ENCODE results near the gene STARD7. TPM values are rescaled to one million over a fixed set of nuclear protein-coding genes. Genes with fewer than 3 reads are reported as not detected.

The STARD7 gene
- total and polyA plus RNA-seq, 9 of the 15 experiments (the other 6 are each of a cell fraction or from before 2014, with no cell fraction given): 90.9 to 196 (median 145) TPM

GRCh38 chr2:96146153-96146880 is 62.3 kb downstream of the STARD7 start:
- peaks cover 0 to 6% of the 10 kb centered on the region in 2 experiments; a peak in 2 of 5 replicates for H3K27me3 ChIP-seq (ENCODE audit: control insufficient read depth in 2 of 2, insufficient read depth in 2 of 2, low read length in 2 of 2)
- TF ChIP-seq LEF1 (IDR thresholded peaks at IDR 0.05): peak; percentile 23; the same call in 1 of the 2 replicates
- TF ChIP-seq ZNF785 (CRISPR knock-in tag; IDR thresholded peaks at IDR 0.05): no peak
- peak; percentile 73 for TF ChIP-seq GABPA (tag; conservative IDR thresholded peaks at IDR 0.05; ENCODE audit: low read depth)
- TF ChIP-seq EGR1 (conservative IDR thresholded peaks at IDR 0.05): peak; percentile 72
- 0 out of 2 replicates have a peak, but pooled peaks have one; percentile 3 for TF ChIP-seq TFAP4 (CRISPR knock-in tag; IDR thresholded peaks at IDR 0.05; ENCODE audit: borderline replicate concordance)
- TF ChIP-seq CBFA2T3 (IDR thresholded peaks at IDR 0.05): peak; percentile 30
- TF ChIP-seq SMARCA5 (IDR thresholded peaks at IDR 0.05): no peak
- no peak for TF ChIP-seq HOMEZ (CRISPR knock-in tag; IDR thresholded peaks at IDR 0.05)
- TF ChIP-seq ZSCAN32 (CRISPR knock-in tag; IDR thresholded peaks at IDR 0.05): no peak
- TF ChIP-seq HSF4 (CRISPR knock-in tag; IDR thresholded peaks at IDR 0.05; ENCODE audit: borderline replicate concordance): no peak
- no peak for TF ChIP-seq TEAD1 (CRISPR knock-in tag; IDR thresholded peaks at IDR 0.05)
- TF ChIP-seq FOXK1 (CRISPR knock-in tag; IDR thresholded peaks at IDR 0.05; ENCODE audit: borderline replicate concordance): no peak
- no peak for TF ChIP-seq USF1 (CRISPR knock-in tag; IDR thresholded peaks at IDR 0.05)
- no peak for TF ChIP-seq POU5F1 (IDR thresholded peaks at IDR 0.05; ENCODE audit: borderline replicate concordance, low read depth, low read length, partially characterized antibody)
- TF ChIP-seq HMGN3 (IDR thresholded peaks at IDR 0.05; ENCODE audit: borderline replicate concordance, extremely low read depth, insufficient read length, low read depth, low read length): peak; percentile 8
- TF ChIP-seq ATF3 (IDR thresholded peaks at IDR 0.05): no peak
- TF ChIP-seq ATF3 (CRISPR knock-in tag; conservative IDR thresholded peaks at IDR 0.05): no peak

More at GRCh38 chr2:96146153-96146880, 62.3 kb downstream of the STARD7 start:
- in situ Hi-C loops (cut with MboI): no loop called here
- H3K27ac ChIP-seq (ENCODE audit: extremely low read depth, low read depth, low read length): no peak overlapping the region
- peak; percentile 60 for FAIRE-seq
- H3K4me1 ChIP-seq (replicated peaks in 1 of 2; ENCODE audit: control insufficient read depth in 2 of 2, insufficient read depth in 2 of 2, low read length in 2 of 2): peaks cover 22 to 42% of the 10 kb centered on the region in 2 experiments
- peak; percentile 28 for ATAC-seq
- DNase-seq (ENCODE audit: extremely low read depth in 1 of 4, low spot score in 3 of 4): peak; percentile 35 to 67 (median 54)
- peak overlapping the region in 1 of 2 experiments; percentile 88; a peak in 2 of 4 replicates for H3K9ac ChIP-seq (ENCODE audit: insufficient read depth in 1 of 2, low read depth in 2 of 2, low read length in 2 of 2)
- no TSS peak for BruUV-seq (replicated peaks)
- no peaks in the 10 kb centered on the region for H3K9me3 ChIP-seq (replicated peaks; ENCODE audit: control insufficient read depth, insufficient read depth, low read depth, low read length)
- WGBS (ENCODE audit: insufficient coverage, low coverage, missing lambda C conversion rate): 17% methylated on average over 11 of the region's 20 CpGs
- 0 out of 2 replicates have a peak overlapping the region, but pooled peaks have one; percentile 6 for H3K4me2 ChIP-seq (ENCODE audit: insufficient read depth, low read length)
- no peak overlapping the region for H3K4me3 ChIP-seq
- no peaks in the 10 kb centered on the region for H3K79me2 ChIP-seq (ENCODE audit: control insufficient read depth, insufficient read depth, low read length)
- H4K20me1 ChIP-seq (replicated peaks; ENCODE audit: control insufficient read depth, insufficient read depth, low read length): no peaks in the 10 kb centered on the region
- H2AFZ ChIP-seq (ENCODE audit: low read depth, low read length): peak overlapping the region; percentile 73
- ChIA-PET POLR2A (no interaction called here), CTCF (ENCODE audit: low intra/inter-chr PET ratio) (interaction anchor here (0.9 kb wide), 1 partner anchor 154 kb away, joined by 4 read pairs; no protein-coding TSS in a partner anchor)
- intact Hi-C loops (cut with micrococcal nuclease): no loop called here
- no peaks in the 10 kb centered on the region for H3K9me1 ChIP-seq (ENCODE audit: control insufficient read depth, insufficient read depth, low read length)
- no peaks in the 10 kb centered on the region for H3K36me3 ChIP-seq (ENCODE audit: control insufficient read depth, insufficient read depth, low read length)

All from K562 (cell line).